H9 (cell line): ENCODE data around the gene CALN1. TPM values are rescaled to one million over a fixed set of nuclear protein-coding genes. Genes with fewer than 3 reads are reported as not detected.

ENCODE experiments used
- DNase-seq: peaks from one replicate; pipeline ENCODE4 v3.0.0-alpha.2; 2017
- H2AFZ ChIP-seq: one replicate; pipeline ENCODE4 v1.6.1; 2013; ENCODE audit warnings: mild to moderate bottlenecking, low read length, control low read depth, moderate library complexity
- H2AK5ac ChIP-seq: 2 replicates; pipeline ENCODE4 v1.6.1; 2013; ENCODE audit warnings: low read length, control low read depth, mixed read lengths; ENCODE audit not compliant: insufficient read length
- H2BK120ac ChIP-seq: one replicate; pipeline ENCODE4 v1.6.1; 2013; ENCODE audit warnings: low read depth, mild to moderate bottlenecking, low read length, control low read depth, inconsistent platforms; ENCODE audit not compliant: poor library complexity, severe bottlenecking
- H2BK12ac ChIP-seq: 2 replicates; pipeline ENCODE4 v1.6.1; 2013; ENCODE audit warnings: low read length, control low read depth, mixed read lengths, low read depth; ENCODE audit not compliant: insufficient read length
- H2BK15ac ChIP-seq: 2 replicates; pipeline ENCODE4 v1.6.1; 2013; ENCODE audit warnings: low read depth, low read length, control low read depth
- H2BK20ac ChIP-seq: one replicate; pipeline ENCODE4 v1.6.1; 2013; ENCODE audit warnings: low read depth, mild to moderate bottlenecking, low read length, control low read depth, inconsistent platforms; ENCODE audit not compliant: poor library complexity, severe bottlenecking
- H2BK5ac ChIP-seq: 2 replicates; pipeline ENCODE4 v1.6.1; 2013; ENCODE audit warnings: low read length, control low read depth, mixed read lengths; ENCODE audit not compliant: insufficient read length
- H3K14ac ChIP-seq: 2 replicates; pipeline ENCODE4 v1.6.1; 2013; ENCODE audit warnings: low read length, control low read depth; ENCODE audit not compliant: insufficient read depth
- H3K18ac ChIP-seq: 2 replicates; pipeline ENCODE4 v1.6.1; 2013; ENCODE audit warnings: low read depth, mild to moderate bottlenecking, mixed read lengths, low read length, control low read depth; ENCODE audit not compliant: insufficient read length
- H3K23ac ChIP-seq: 2 replicates; pipeline ENCODE4 v1.6.1; 2013; ENCODE audit warnings: low read length, control low read depth, mixed read lengths, low read depth; ENCODE audit not compliant: insufficient read length
- H3K23me2 ChIP-seq: 2 replicates; pipeline ENCODE4 v1.6.1; 2013; ENCODE audit warnings: low read depth, mild to moderate bottlenecking, mixed read lengths, low read length, control low read depth; ENCODE audit not compliant: insufficient read length, poor library complexity, severe bottlenecking
- H3K27ac ChIP-seq: 2 replicates; pipeline ENCODE4 v1.5.1; 2013; ENCODE audit warnings: low read length, control low read depth, mixed read lengths, low read depth; ENCODE audit not compliant: insufficient read length
- H3K27me3 ChIP-seq: 2 replicates; pipeline ENCODE4 v1.6.1; 2013; ENCODE audit warnings: low read length, control low read depth, inconsistent platforms; ENCODE audit not compliant: insufficient read depth
- H3K4ac ChIP-seq: 2 replicates; pipeline ENCODE4 v1.6.1; 2013; ENCODE audit warnings: low read depth, mild to moderate bottlenecking, control low read depth, inconsistent platforms, low read length, moderate library complexity
- H3K4me1 ChIP-seq: 2 replicates; pipeline ENCODE4 v1.6.1; 2013; ENCODE audit warnings: low read length, control low read depth, inconsistent platforms; ENCODE audit not compliant: insufficient read depth
- H3K4me2 ChIP-seq: 2 replicates; pipeline ENCODE4 v1.6.1; 2013; ENCODE audit warnings: low read length, control low read depth, mixed read lengths; ENCODE audit not compliant: insufficient read length, insufficient read depth
- H3K56ac ChIP-seq: 2 replicates; pipeline ENCODE4 v1.6.1; 2013; ENCODE audit warnings: low read depth, mild to moderate bottlenecking, mixed read lengths, low read length, control low read depth; ENCODE audit not compliant: insufficient read length
- H3K79me1 ChIP-seq: 2 replicates; pipeline ENCODE4 v1.6.1; 2013; ENCODE audit warnings: low read depth, mild to moderate bottlenecking, moderate library complexity, low read length, control low read depth, inconsistent platforms; ENCODE audit not compliant: insufficient read depth, poor library complexity, severe bottlenecking
- H3K79me2 ChIP-seq: 2 replicates; pipeline ENCODE4 v1.6.1; 2013; ENCODE audit warnings: low read length, control low read depth, inconsistent platforms; ENCODE audit not compliant: insufficient read depth
- H3K9ac ChIP-seq: 2 replicates; pipeline ENCODE4 v1.6.1; 2013; ENCODE audit warnings: low read length, control low read depth, mixed read lengths; ENCODE audit not compliant: insufficient read length; ENCODE audit errors: extremely low read depth
- H3K9me3 ChIP-seq: one replicate; pipeline ENCODE4 v1.6.1; 2013; ENCODE audit warnings: low read depth, low read length, inconsistent platforms; ENCODE audit not compliant: control insufficient read depth
- H3T11ph ChIP-seq: one replicate; pipeline ENCODE4 v1.6.1; 2013; ENCODE audit warnings: mild to moderate bottlenecking, low read length, control low read depth, inconsistent platforms
- H4K20me1 ChIP-seq: one replicate; pipeline ENCODE4 v1.6.1; 2013; ENCODE audit not compliant: control insufficient read depth, insufficient read length, insufficient read depth
- H4K5ac ChIP-seq: 2 replicates; pipeline ENCODE4 v1.6.1; 2013; ENCODE audit warnings: low read depth, mild to moderate bottlenecking, mixed read lengths, low read length, control low read depth; ENCODE audit not compliant: insufficient read length
- H4K8ac ChIP-seq: replicated peaks from 2 replicates; pipeline ENCODE4 v1.6.1; 2013; ENCODE audit warnings: low read length, control low read depth, mixed read lengths, low read depth; ENCODE audit not compliant: insufficient read length
- H4K91ac ChIP-seq: 2 replicates; pipeline ENCODE4 v1.6.1; 2013; ENCODE audit warnings: low read depth, mild to moderate bottlenecking, moderate library complexity, mixed read lengths, low read length, control low read depth; ENCODE audit not compliant: insufficient read length
- H3K27ac Mint-ChIP-seq, 3 experiments: 2 replicates in 2 of 3; 3 replicates in 1 of 3; pipeline ENCODE4 v1.8.0; 2020 to 2021; ENCODE audit warnings: mixed read lengths in 3 of 3, mild to moderate bottlenecking in 1 of 3, moderate library complexity in 1 of 3
- H3K27me3 Mint-ChIP-seq: 2 replicates; pipeline ENCODE4 v1.8.0; 2021; ENCODE audit warnings: low read depth, mild to moderate bottlenecking, moderate library complexity, mixed read lengths
- H3K36me3 Mint-ChIP-seq, 3 experiments: 2 replicates in 2 of 3; 3 replicates in 1 of 3; pipeline ENCODE4 v1.8.0; 2020 to 2021; ENCODE audit warnings: low read depth in 3 of 3, mixed read lengths in 3 of 3; ENCODE audit not compliant: insufficient read depth in 1 of 3
- H3K4me1 Mint-ChIP-seq, 2 experiments: 2 replicates each; pipeline ENCODE4 v1.8.0; 2020; ENCODE audit warnings: mixed read lengths in 2 of 2
- H3K4me3 Mint-ChIP-seq, 2 experiments: 2 replicates in 1 of 2; 3 replicates in 1 of 2; pipeline ENCODE4 v1.8.0; 2020 to 2021; ENCODE audit warnings: mild to moderate bottlenecking in 2 of 2, mixed read lengths in 2 of 2, moderate library complexity in 1 of 2
- H3K9me3 Mint-ChIP-seq, 2 experiments: 2 replicates in 1 of 2; 3 replicates in 1 of 2; pipeline ENCODE4 v1.8.0; 2020; ENCODE audit warnings: mild to moderate bottlenecking in 2 of 2, mixed read lengths in 2 of 2, moderate library complexity in 1 of 2
- CTCF ChIP-seq: fragments of 200-600 bp; sonication (generic); conservative IDR thresholded peaks from 3 replicates; pipeline ENCODE4 v1.8.0; 2021; ENCODE audit warnings: antibody characterized with exemption, mild to moderate bottlenecking
- WGBS: extraction: QIAGEN DNeasy Blood & Tissue Kit; methylation state at CpG from one replicate; pipeline ENCODE4 v1.1.7; 2013; ENCODE audit warnings: missing lambda C conversion rate, low lambda C conversion rate, mixed read lengths; ENCODE audit not compliant: insufficient read length; ENCODE audit errors: extremely low coverage; 5-methylcytosine and 5-hydroxymethylcytosine counted together
- total RNA-seq: library from RNA; stranded (reverse); gene quantifications from 2 replicates; pipeline ENCODE4 v1.2.1, GENCODE V29; 2021

The CALN1 gene
- total RNA-seq, 1 experiment from 2014 or later, result 2.8 TPM

GRCh38 chr7:71801976-71802375 lies 610.2 kb downstream of the CALN1 start:
- Histone ChIP-seq H2BK15ac (no peak overlapping the region), H3T11ph (no peak overlapping the region), H3K18ac (no peak overlapping the region), H3K23me2 (no peaks in the 10 kb centered on the region), H4K5ac (no peak overlapping the region), H3K79me2 (no peaks in the 10 kb centered on the region), H3K9me3 (peaks cover 4% of the 10 kb centered on the region), H2BK12ac (no peak overlapping the region), H2AFZ (no peak overlapping the region), H3K27me3 (no peaks in the 10 kb centered on the region), H4K20me1 (no peaks in the 10 kb centered on the region), H3K14ac (no peak overlapping the region), H4K91ac (no peak overlapping the region), H2BK120ac (no peak overlapping the region), H3K79me1 (no peaks in the 10 kb centered on the region), H3K27ac (no peak overlapping the region), H3K4me2 (no peak overlapping the region), H3K23ac (no peak overlapping the region), H2BK5ac (no peak overlapping the region), H3K9ac (no peak overlapping the region), H2AK5ac (no peak overlapping the region), H3K4me1 (no peaks in the 10 kb centered on the region), H3K4ac (no peak overlapping the region), H3K56ac (no peak overlapping the region), H2BK20ac (no peak overlapping the region), H4K8ac (no peak overlapping the region)
- H3K27ac Mint-ChIP-seq, result no peak overlapping the region
- H3K4me3 Mint-ChIP-seq, result no peak overlapping the region; a peak in 1 of 5 replicates
- no peak for DNase-seq
- no CpG with 5 or more reads among the region's 4 CpGs for WGBS
- H3K9me3 Mint-ChIP-seq, result peaks cover 12 to 13% of the 10 kb centered on the region in 2 experiments; a peak in 4 of 5 replicates
- no peaks in the 10 kb centered on the region for H3K4me1 Mint-ChIP-seq
- peaks cover 8% of the 10 kb centered on the region for H3K27me3 Mint-ChIP-seq
- H3K36me3 Mint-ChIP-seq, result peaks cover 9 to 14% (median 10%) of the 10 kb centered on the region in 3 experiments
- TF ChIP-seq CTCF, result no peak
